Muscle layer of duodenum (tissue), 2 donors: ENCODE measurements around the gene KRT84.
"Not testable (repeated sequence)": the region's sequence is repeated elsewhere in the genome, so short reads cannot be mapped to it uniquely, and the experiment has no call there.

ENCODE experiments used
- H3K27ac ChIP-seq: one replicate; pipeline ENCODE4 v1.7.0; 2013; ENCODE audit warnings: mild to moderate bottlenecking, low read length
- H3K27me3 ChIP-seq: one replicate; pipeline ENCODE4 v1.7.0; 2013; ENCODE audit warnings: low read depth, mild to moderate bottlenecking, control low read depth, low read length
- H3K36me3 ChIP-seq, 2 donors: one replicate each; pipeline ENCODE4 v1.7.0; 2013; ENCODE audit warnings: low read length in 2 of 2, control low read depth in 1 of 2, mild to moderate bottlenecking in 1 of 2; ENCODE audit not compliant: insufficient read depth in 2 of 2, control insufficient read depth in 1 of 2
- H3K4me1 ChIP-seq, 2 donors: one replicate each; pipeline ENCODE4 v1.7.0; 2013; ENCODE audit warnings: low read length in 2 of 2, mild to moderate bottlenecking in 2 of 2, control low read depth in 1 of 2, moderate library complexity in 1 of 2; ENCODE audit not compliant: insufficient read depth in 2 of 2, control insufficient read depth in 1 of 2
- H3K4me3 ChIP-seq, 2 donors: one replicate each; pipeline ENCODE4 v1.7.0; 2013; ENCODE audit warnings: low read length in 2 of 2, low read depth in 1 of 2, mild to moderate bottlenecking in 1 of 2
- H3K9me3 ChIP-seq, 2 donors: one replicate each; pipeline ENCODE4 v1.7.0; 2013; ENCODE audit warnings: low read length in 2 of 2, control low read depth in 1 of 2, mild to moderate bottlenecking in 1 of 2; ENCODE audit not compliant: control insufficient read depth in 1 of 2
- donor health status: healthy.

The KRT84 gene

DNA sequence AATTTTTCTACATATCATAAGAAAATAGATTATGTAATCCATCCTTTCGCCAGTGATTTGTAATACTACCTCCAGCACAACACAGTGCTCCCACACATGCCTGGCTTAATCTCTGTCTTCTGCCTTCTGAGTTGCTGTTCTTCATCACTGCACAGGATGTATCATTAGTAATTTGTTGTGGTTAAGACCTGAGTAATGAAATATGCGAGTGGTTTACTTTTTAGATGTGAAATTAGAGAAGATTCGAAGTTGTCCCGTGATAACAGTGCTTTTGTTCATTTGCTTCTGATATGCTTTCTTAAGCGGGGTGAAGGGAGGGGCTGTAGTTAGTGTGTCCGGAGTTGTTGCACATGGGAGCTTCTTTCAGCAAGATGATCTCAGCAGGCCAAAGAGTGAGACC is 36.3 kb downstream of the KRT84 start:
- H3K27ac ChIP-seq, result no peak overlapping the region
- no peaks in the 10 kb centered on the region for H3K4me1 ChIP-seq
- peaks cover 0 to under 1% of the 10 kb centered on the region in 2 donors for H3K9me3 ChIP-seq
- no peaks in the 10 kb centered on the region for H3K27me3 ChIP-seq
- H3K36me3 ChIP-seq, result no peaks in the 10 kb centered on the region
- H3K4me3 ChIP-seq, result no peak overlapping the region

DNA sequence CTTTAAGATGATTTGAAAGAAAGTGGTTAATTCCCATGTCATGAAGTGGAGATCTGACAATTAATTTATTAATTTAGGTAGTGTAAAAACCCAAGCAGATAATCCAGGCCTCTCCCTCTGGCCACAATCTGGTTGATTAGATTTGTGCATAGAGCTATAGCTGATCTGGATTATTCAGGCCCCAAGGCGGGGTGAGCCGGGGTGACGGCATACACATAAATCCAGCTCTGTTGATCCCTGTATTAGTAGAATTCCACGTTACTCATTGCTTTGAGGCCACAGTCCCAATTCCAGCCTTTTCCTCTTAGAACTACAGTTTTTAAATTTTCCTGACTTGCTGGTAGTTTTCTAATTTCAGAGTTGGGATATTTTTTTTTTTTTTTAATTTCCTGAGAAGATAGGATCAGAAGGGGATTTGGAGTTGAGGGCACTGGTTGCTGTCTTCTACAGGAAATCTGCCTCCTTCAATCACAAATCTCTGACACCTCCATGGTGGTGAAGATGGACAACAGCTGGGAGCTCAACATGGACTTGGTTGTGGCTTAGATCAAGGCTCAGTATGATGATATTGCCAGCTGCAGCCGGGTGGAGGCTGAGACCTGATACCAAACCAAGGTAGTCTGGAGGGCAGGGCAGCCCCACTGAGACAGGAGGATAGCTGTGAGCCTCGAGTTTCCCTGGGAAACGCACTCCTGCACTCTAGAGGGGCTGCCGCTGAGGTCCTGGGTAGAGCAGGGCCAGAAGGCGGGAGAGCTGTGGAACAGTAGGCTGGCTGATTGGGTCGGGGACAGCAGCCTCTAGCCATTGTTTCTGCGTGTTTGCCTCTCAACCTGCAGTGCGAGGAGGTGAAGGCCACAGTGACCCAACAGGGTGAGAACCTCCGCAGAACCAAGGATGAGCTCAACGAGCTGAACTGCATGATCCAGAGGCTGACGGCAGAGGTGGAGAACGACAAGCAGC is 37.6 kb downstream of the KRT84 start:
- H3K9me3 ChIP-seq, result peaks cover 0 to 14% of the 10 kb centered on the region in 2 donors
- no peaks in the 10 kb centered on the region for H3K36me3 ChIP-seq
- H3K27ac ChIP-seq, result no peak overlapping the region
- H3K4me1 ChIP-seq, result no peaks in the 10 kb centered on the region
- H3K4me3 ChIP-seq, result no peak overlapping the region
- H3K27me3 ChIP-seq, result no peaks in the 10 kb centered on the region

DNA sequence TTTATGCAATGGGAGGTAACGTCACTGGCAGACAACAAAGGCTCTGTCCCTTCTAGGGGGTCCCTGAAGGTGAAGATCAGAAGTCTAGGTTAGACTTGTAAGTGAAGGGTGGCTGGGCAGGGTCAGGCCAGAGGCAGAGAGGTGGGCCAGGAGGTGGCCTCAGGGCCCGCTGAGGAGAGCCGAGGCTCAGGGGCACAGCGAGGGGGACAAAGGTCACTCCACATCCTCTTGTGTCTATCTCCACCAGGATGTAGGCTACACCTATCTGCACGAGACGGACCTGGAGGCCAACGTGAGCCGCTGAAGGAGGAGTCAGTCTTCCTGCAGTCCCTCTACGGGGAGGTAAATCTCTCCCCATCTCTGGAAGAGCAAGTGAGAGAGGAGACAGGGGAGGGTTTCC is 38.4 kb downstream of the KRT84 start:
- Histone ChIP-seq H3K4me1 (no peaks in the 10 kb centered on the region), H3K27ac (no peak overlapping the region), H3K4me3 (no peak overlapping the region), H3K9me3 (peaks cover 0 to 14% of the 10 kb centered on the region in 2 donors), H3K36me3 (no peaks in the 10 kb centered on the region), H3K27me3 (no peaks in the 10 kb centered on the region)

DNA sequence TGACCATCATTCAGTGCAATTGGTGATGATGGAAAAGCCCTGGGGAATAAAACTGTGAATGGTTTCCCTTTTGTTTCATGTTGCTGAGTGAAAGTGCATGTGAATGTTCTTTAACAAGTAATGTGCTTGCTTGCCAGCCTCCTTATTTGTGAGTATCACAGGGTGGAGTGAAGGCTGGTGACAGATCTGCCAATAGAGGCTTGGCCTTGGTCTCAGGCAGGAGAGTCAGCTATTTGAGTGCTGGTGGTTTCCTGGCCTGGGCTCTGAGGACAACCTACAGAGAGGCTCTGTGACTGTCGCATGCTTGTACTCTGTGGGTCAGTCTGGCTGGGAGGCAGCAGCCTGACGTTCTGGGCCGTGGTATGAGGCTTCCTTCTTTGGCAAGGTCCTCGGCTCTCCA is 38.9 kb downstream of the KRT84 start:
- no peaks in the 10 kb centered on the region for H3K4me1 ChIP-seq
- no peak overlapping the region for H3K4me3 ChIP-seq
- peaks cover 0 to 14% of the 10 kb centered on the region in 2 donors for H3K9me3 ChIP-seq
- no peaks in the 10 kb centered on the region for H3K27me3 ChIP-seq
- no peaks in the 10 kb centered on the region for H3K36me3 ChIP-seq
- no peak overlapping the region for H3K27ac ChIP-seq

DNA sequence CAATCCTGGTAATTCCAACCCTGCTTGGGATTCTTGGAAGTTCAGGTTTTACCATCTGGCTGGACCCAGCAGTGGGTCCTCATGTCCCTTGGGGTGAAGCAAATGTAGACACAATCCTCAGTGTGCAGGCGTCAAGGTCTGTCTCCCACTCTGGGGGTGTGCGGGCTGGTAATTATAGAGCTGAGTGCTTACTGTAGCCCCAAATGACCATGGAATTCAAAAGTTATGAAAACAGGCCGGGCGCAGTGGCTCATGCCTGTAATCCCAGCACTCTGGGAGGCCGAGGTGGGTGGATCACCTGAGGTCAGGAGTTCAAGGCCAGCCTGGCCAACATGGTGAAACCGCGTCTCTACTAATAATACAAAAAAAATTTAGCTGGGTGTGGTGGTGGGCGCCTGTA is 40.4 kb downstream of the KRT84 start:
- not testable (repeated sequence) for H3K27me3 ChIP-seq, H3K27ac ChIP-seq, H3K4me1 ChIP-seq, H3K4me3 ChIP-seq, H3K36me3 ChIP-seq
- H3K9me3 ChIP-seq, result peaks cover 0 to 14% of the 10 kb centered on the region in 2 donors

DNA sequence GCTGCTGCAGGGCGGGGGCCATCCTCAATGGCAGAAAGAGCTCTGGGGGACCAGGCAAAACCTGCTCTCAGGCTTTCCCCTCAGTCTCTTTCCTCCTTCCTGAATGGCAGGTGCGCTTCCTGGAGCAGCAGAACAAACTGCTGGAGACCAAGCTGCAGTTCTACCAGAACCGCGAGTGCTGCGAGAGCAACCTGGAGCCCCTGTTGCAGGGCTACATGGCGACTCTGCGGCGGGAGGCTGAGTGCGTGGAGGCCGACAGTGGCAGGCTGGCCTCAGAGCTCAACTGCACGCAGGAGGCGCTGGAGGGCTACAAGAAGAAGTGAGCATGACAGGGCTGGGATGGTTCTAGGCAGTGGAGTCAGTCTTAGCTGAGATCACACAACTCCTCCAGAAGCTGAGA is 41.3 kb downstream of the KRT84 start:
- Histone ChIP-seq H3K4me3 (no peak overlapping the region), H3K4me1 (no peaks in the 10 kb centered on the region), H3K27me3 (no peaks in the 10 kb centered on the region), H3K27ac (no peak overlapping the region), H3K9me3 (peaks cover 0 to 14% of the 10 kb centered on the region in 2 donors), H3K36me3 (no peaks in the 10 kb centered on the region)

DNA sequence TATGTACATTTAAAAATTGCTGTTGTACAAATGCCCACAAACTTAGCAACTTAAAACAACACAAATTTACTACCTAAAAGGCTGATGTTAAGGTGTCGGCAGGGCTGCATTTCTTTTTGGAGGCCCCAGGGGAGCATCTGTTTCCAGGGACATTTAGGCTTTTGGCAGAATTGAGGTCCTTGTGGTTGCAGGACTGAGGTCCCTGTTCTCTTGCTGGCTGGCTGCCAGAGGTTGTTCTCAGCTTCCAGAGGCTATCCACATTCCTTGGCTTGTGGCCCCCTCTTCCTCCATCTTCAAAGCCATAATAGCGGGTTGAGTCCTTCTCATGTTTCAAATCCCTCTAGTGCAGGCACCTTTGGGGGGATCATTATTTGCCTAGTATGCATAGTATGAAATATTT is 41.9 kb downstream of the KRT84 start:
- H3K27ac ChIP-seq, result no peak overlapping the region
- no peaks in the 10 kb centered on the region for H3K4me1 ChIP-seq
- H3K27me3 ChIP-seq, result no peaks in the 10 kb centered on the region
- H3K9me3 ChIP-seq, result peaks cover 0 to 14% of the 10 kb centered on the region in 2 donors
- no peak overlapping the region for H3K4me3 ChIP-seq
- no peaks in the 10 kb centered on the region for H3K36me3 ChIP-seq

DNA sequence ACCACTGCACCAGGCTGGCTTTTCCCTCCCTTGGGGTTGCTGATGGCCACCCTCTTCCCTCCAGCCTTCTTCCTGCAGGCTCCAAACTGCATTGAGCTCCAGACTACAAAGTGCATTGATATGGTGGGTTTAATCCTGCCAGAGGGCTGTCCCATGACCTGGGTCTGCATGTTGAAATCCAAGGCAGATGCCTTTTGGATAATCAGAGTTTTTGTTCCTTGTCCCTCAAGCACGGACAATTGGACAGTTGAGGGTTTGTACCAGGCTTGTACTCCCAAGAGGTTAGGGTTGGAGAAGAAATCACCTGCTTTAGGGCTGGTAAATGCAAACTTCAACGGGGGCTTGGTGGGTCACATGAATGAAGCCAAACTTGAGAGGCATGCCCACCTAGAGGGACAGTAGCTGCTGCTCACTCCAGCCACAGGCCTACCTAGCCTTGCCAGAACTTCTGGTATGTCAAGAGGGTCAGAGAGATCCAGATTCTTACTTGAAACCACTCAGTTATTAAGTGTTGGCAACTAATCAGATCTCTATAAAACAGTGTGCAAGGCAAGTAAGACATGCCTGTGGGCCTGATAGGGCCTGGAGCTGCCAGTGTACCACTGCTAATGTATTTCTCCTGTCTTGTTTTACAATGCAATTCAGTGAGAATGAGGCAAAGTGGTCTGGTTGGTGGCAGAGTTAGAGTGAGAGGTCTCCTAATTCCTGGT is 42.5 kb downstream of the KRT84 start:
- peaks cover 0 to 14% of the 10 kb centered on the region in 2 donors for H3K9me3 ChIP-seq
- no peaks in the 10 kb centered on the region for H3K4me1 ChIP-seq
- H3K36me3 ChIP-seq, result no peaks in the 10 kb centered on the region
- H3K4me3 ChIP-seq, result no peak overlapping the region
- H3K27ac ChIP-seq, result no peak overlapping the region
- no peaks in the 10 kb centered on the region for H3K27me3 ChIP-seq

DNA sequence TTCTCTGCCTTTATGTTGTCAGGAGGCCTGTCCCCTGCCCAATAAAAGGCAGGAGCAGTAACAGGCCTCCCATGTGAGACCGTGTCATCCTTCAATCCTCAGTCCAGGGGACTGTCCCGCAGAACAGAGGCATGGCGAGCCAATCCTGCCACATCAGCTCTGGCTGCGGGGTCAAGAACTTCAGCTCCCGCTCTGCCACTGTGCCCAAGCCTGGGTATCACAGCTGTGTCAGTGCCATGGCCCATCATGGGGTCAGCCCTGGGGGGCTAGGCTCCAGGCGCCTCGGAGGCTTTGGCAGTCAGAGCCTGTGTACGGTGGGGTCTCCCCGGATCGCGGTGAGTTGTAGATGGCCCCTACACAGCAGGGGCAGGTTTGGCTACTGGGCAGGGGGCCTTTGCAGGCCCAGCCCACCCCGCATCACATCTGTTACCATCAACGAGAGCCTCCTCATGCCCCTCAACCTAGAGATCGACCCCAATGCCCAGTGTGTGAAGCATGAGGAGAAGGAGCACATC is 44.3 kb downstream of the KRT84 start:
- no peak overlapping the region for H3K4me3 ChIP-seq
- no peak overlapping the region for H3K27ac ChIP-seq
- H3K9me3 ChIP-seq, result peaks cover 0 to 18% of the 10 kb centered on the region in 2 donors
- H3K27me3 ChIP-seq, result no peaks in the 10 kb centered on the region
- H3K36me3 ChIP-seq, result no peaks in the 10 kb centered on the region
- H3K4me1 ChIP-seq, result no peaks in the 10 kb centered on the region

DNA sequence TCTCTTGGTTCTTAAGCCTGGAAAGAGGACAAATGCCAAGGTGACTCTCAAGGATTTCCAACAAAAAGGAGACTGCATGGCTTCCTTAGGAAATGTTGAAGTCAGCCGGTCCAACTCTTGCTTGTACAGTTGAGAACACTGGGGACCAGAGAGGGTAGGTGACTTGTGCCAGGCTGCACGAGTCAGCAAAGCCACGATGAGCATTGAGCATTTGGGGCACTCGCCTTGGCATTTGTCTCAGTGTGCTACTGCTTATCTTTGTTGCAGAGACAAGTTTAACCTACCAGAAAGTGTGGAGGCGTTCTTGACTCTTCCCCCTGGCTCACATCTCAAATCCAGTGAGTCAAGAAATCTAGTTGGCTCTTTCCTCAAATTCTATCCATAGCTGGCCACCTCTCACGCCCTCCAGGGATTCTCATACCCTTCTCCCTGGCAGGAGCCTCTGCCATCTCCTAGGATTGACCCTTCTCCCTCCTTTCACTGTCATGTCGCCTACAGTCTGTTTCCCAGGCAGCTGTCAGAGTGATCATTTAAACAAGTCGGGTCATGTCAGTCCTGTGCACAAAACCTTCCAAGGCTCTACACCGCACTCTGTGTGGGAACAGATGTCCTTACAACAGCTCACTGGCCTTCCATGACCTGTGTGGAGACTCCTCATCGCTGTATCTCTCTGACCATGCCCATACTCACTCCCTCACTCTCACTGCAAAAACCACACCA is 47.1 kb downstream of the KRT84 start:
- peaks cover 0 to 17% of the 10 kb centered on the region in 2 donors for H3K9me3 ChIP-seq
- no peaks in the 10 kb centered on the region for H3K4me1 ChIP-seq
- H3K27ac ChIP-seq, result no peak overlapping the region
- H3K27me3 ChIP-seq, result no peaks in the 10 kb centered on the region
- no peak overlapping the region for H3K4me3 ChIP-seq
- no peaks in the 10 kb centered on the region for H3K36me3 ChIP-seq

DNA sequence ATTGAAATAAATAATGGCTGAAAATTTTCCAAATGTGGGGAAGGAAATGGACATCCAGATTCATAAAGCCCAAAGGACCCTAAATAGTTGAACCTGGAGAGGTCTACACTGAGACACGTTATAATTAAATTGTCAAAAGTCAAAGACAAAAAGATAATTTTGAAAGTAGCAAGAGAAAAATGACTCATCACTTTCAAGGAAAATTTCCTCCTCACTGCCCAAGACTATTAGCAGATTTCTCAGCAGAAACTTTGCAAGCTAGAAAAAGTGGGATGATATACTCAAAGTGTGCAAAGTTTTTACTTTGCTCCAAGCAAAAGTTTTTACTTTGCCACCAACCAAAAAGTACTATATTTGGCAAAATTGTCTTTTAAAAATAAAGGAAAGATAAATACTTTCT is 48.4 kb downstream of the KRT84 start:
- Histone ChIP-seq H3K4me1 (no peaks in the 10 kb centered on the region), H3K27me3 (no peaks in the 10 kb centered on the region), H3K27ac (no peak overlapping the region), H3K9me3 (peaks cover 0 to 11% of the 10 kb centered on the region in 2 donors), H3K36me3 (no peaks in the 10 kb centered on the region), H3K4me3 (no peak overlapping the region)
